ENCODE data around the gene GLP2R.

GLP2R gene

GRCh38 chr17:9907883-9908648 is 82.3 kb downstream of the GLP2R start:
- no peak for TF ChIP-seq CTCF (IDR thresholded peaks at IDR 0.05)

GRCh38 chr17:9908649-9909042 is 82.9 kb downstream of the GLP2R start:
- TF ChIP-seq CTCF (IDR thresholded peaks at IDR 0.05) = no peak

- no peak for TF ChIP-seq CTCF (IDR thresholded peaks at IDR 0.05)
Observed at GRCh38 chr17:9911089-9911488, 85.4 kb downstream of the GLP2R start.

- TF ChIP-seq CTCF (IDR thresholded peaks at IDR 0.05) = no peak
Observed at GRCh38 chr17:9912121-9913099, 86.7 kb downstream of the GLP2R start.

GRCh38 chr17:9913476-9913875 is 87.8 kb downstream of the GLP2R start:
- TF ChIP-seq CTCF (IDR thresholded peaks at IDR 0.05) = no peak

GRCh38 chr17:9916108-9916507 is 90.4 kb downstream of the GLP2R start:
- no peak for TF ChIP-seq CTCF (IDR thresholded peaks at IDR 0.05)

- no peak for TF ChIP-seq CTCF (IDR thresholded peaks at IDR 0.05)
Observed at GRCh38 chr17:9917131-9917530, 91.4 kb downstream of the GLP2R start.
